AG08395 (cell line): Measurements from ENCODE around the gene TRMO.
"Not testable (repeated sequence)": the region's sequence is repeated elsewhere in the genome, so short reads cannot be mapped to it uniquely, and the experiment has no call there.

Experiments used
- DNase-seq: peaks from one replicate; pipeline ENCODE4 v3.0.0; 2012; ENCODE audit warnings: mixed read lengths, low spot score

TRMO gene

GRCh38 chr9:97921959-97922724 is at the start of gene TRMO:
Gene TRMO (minus strand): TSS chr9:97922500. CDS start chr9:97922493, 7 bp downstream.
- peak; percentile 98 for DNase-seq

GRCh38 chr9:97970165-97970564 is 47.9 kb upstream of the TRMO start:
- DNase-seq: no peak

GRCh38 chr9:97969014-97969413 is 46.7 kb upstream of the TRMO start:
- DNase-seq: no peak

- DNase-seq: no peak
Observed at GRCh38 chr9:97966493-97966892, 44.2 kb upstream of the TRMO start.

- DNase-seq: no peak
Observed at GRCh38 chr9:97964901-97965300, 42.6 kb upstream of the TRMO start.

GRCh38 chr9:97963232-97963631 is 40.9 kb upstream of the TRMO start:
- DNase-seq: no peak

GRCh38 chr9:97962575-97962974 is 40.3 kb upstream of the TRMO start:
- no peak for DNase-seq

- DNase-seq: no peak
Observed at GRCh38 chr9:97962136-97962535, 39.8 kb upstream of the TRMO start.

GRCh38 chr9:97961361-97961760 is 39.1 kb upstream of the TRMO start:
- DNase-seq: no peak

- DNase-seq: not testable (repeated sequence)
Observed at GRCh38 chr9:97960678-97961328, 38.5 kb upstream of the TRMO start.

- no peak for DNase-seq
Observed at GRCh38 chr9:97959585-97959984, 37.3 kb upstream of the TRMO start.

GRCh38 chr9:97958812-97959511 is 36.7 kb upstream of the TRMO start:
- peak; percentile 33 for DNase-seq

GRCh38 chr9:97956331-97956730 is 34.0 kb upstream of the TRMO start:
- no peak for DNase-seq

- peak; percentile 18 for DNase-seq
Observed at GRCh38 chr9:97954550-97954989, 32.3 kb upstream of the TRMO start.

GRCh38 chr9:97950873-97951272 is 28.6 kb upstream of the TRMO start:
- not testable (repeated sequence) for DNase-seq

GRCh38 chr9:97947094-97947493 is 24.8 kb upstream of the TRMO start:
- DNase-seq: not testable (repeated sequence)

GRCh38 chr9:97945470-97945869 is 23.2 kb upstream of the TRMO start:
- not testable (repeated sequence) for DNase-seq

GRCh38 chr9:97944612-97945011 is 22.3 kb upstream of the TRMO start:
- no peak for DNase-seq

GRCh38 chr9:97943308-97943855 is 21.1 kb upstream of the TRMO start:
- no peak for DNase-seq

- DNase-seq: no peak
Observed at GRCh38 chr9:97941323-97941722, 19.0 kb upstream of the TRMO start.

GRCh38 chr9:97940741-97941140 is 18.4 kb upstream of the TRMO start:
- no peak for DNase-seq

- no peak for DNase-seq
Observed at GRCh38 chr9:97940233-97940632, 17.9 kb upstream of the TRMO start.
